Gastrocnemius medialis (tissue), 4 donors: ENCODE measurements around the gene ELMO1. TPM values are rescaled to one million over a fixed set of nuclear protein-coding genes. Genes with fewer than 3 reads are reported as not detected.

Experiments
- ATAC-seq, 2 donors: fragments of 150-250 bp; one replicate each; pipeline ENCODE4 v1.9.1; 2016
- DNase-seq, 2 donors: peaks; one replicate each; pipeline ENCODE4 v3.0.0-alpha.2; 2019
- H3K27ac ChIP-seq, 4 donors: fragments of 200-600 bp; sonication (generic); 1 replicate in 1 of 4; 2 replicates in 3 of 4; pipeline ENCODE4 v1.5.1; 2016 to 2018; ENCODE audit warnings: mild to moderate bottlenecking in 2 of 4, moderate library complexity in 1 of 4
- H3K27me3 ChIP-seq, 3 donors: fragments of 200-600 bp; sonication (generic) in 2 of 3; 1 replicate in 1 of 3; 2 replicates in 2 of 3; pipeline versions ENCODE4 v1.5.1 to v1.6.0; 2016 to 2019; ENCODE audit warnings: mild to moderate bottlenecking in 1 of 3, moderate library complexity in 1 of 3
- H3K36me3 ChIP-seq, 2 donors: fragments of 200-600 bp; sonication (generic) in 1 of 2; one replicate each; pipeline ENCODE4 v1.5.1; 2017 to 2018
- H3K4me1 ChIP-seq, 2 donors: fragments of 200-600 bp; sonication (generic) in 1 of 2; one replicate each; pipeline ENCODE4 v1.5.1; 2016 to 2017; ENCODE audit warnings: mild to moderate bottlenecking in 2 of 2
- H3K4me3 ChIP-seq, 4 donors: fragments of 200-600 bp; sonication (generic) in 3 of 4; 1 replicate in 1 of 4; 2 replicates in 3 of 4; pipeline ENCODE4 v1.5.1; 2016 to 2019; ENCODE audit warnings: mild to moderate bottlenecking in 2 of 4
- H3K9me3 ChIP-seq, 3 donors: fragments of 200-600 bp; sonication (generic) in 2 of 3; 1 replicate in 1 of 3; 2 replicates in 2 of 3; pipeline ENCODE4 v1.5.1; 2016 to 2019
- POLR2A ChIP-seq, 2 donors: fragments of 450-650 bp; IDR thresholded peaks; one replicate each; pipeline ENCODE4 v1.6.1; 2017; ENCODE audit warnings: antibody characterized with exemption in 2 of 2, mild to moderate bottlenecking in 2 of 2, moderate library complexity in 2 of 2
- in situ Hi-C, 4 donors: fragments of 200-750 bp; cut with MboI; loops; one replicate each; pipeline versions ENCODE4 v1.15.0 to v1.8.0; 2017; ENCODE audit warnings: low sequenced_read_pairs in 4 of 4
- intact Hi-C: fragments of 100-400 bp; cut with DNase I; formaldehyde crosslinking; loops from one replicate; pipeline ENCODE4 v1.15.1; 2023; ENCODE audit warnings: low total_unique reads
- total RNA-seq, 4 donors: library from RNA; depleted of rRNA; stranded (reverse); fragments of >200 nt; gene quantifications; one replicate each; pipeline versions ENCODE4 v1.1.0 to v1.2.3, GENCODE V29; 2016
- TF ChIP-seq, protein P1 (sequence below), 5 experiments: fragments of 450-650 bp in 3 of 5; fragments of 200-600 bp in 2 of 5; sonication (generic) in 2 of 5; IDR thresholded peaks in 4 of 5; conservative IDR thresholded peaks in 1 of 5; 1 replicate in 4 of 5; 2 replicates in 1 of 5; pipeline ENCODE4 v1.5.1; 2016 to 2019; ENCODE audit warnings: antibody characterized with exemption in 5 of 5, mild to moderate bottlenecking in 3 of 5, moderate library complexity in 3 of 5

Gene ELMO1
- total RNA-seq, 4 donors from 2014 or later, result 8.4 to 18.9 (median 14.6) TPM

- H3K4me1 ChIP-seq, result peaks cover 0 to 5% of the 10 kb centered on the region in 2 donors
- TF ChIP-seq, protein P1, sequence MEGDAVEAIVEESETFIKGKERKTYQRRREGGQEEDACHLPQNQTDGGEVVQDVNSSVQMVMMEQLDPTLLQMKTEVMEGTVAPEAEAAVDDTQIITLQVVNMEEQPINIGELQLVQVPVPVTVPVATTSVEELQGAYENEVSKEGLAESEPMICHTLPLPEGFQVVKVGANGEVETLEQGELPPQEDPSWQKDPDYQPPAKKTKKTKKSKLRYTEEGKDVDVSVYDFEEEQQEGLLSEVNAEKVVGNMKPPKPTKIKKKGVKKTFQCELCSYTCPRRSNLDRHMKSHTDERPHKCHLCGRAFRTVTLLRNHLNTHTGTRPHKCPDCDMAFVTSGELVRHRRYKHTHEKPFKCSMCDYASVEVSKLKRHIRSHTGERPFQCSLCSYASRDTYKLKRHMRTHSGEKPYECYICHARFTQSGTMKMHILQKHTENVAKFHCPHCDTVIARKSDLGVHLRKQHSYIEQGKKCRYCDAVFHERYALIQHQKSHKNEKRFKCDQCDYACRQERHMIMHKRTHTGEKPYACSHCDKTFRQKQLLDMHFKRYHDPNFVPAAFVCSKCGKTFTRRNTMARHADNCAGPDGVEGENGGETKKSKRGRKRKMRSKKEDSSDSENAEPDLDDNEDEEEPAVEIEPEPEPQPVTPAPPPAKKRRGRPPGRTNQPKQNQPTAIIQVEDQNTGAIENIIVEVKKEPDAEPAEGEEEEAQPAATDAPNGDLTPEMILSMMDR (IDR thresholded peaks at IDR 0.05 in 4 of 5, conservative IDR thresholded peaks at IDR 0.05 in 1 of 5), result no peak
- no peak for TF ChIP-seq POLR2A (IDR thresholded peaks at IDR 0.05)
- H3K36me3 ChIP-seq, result no peaks in the 10 kb centered on the region
- ATAC-seq (no peak), DNase-seq (no peak)
- no peaks in the 10 kb centered on the region for H3K27me3 ChIP-seq
- in situ Hi-C loops, result no loop called here
- H3K27ac ChIP-seq, result no peak overlapping the region
- no peaks in the 10 kb centered on the region for H3K9me3 ChIP-seq
- intact Hi-C loops, result no loop called here
- H3K4me3 ChIP-seq, result no peak overlapping the region
These were observed 400.0 kb downstream of the ELMO1 start for GRCh38 chr7:37048674-37049073.

GRCh38 chr7:37047260-37047659, 401.4 kb downstream of the ELMO1 start:
- no peak overlapping the region for H3K27ac ChIP-seq
- no peaks in the 10 kb centered on the region for H3K36me3 ChIP-seq
- TF ChIP-seq POLR2A (IDR thresholded peaks at IDR 0.05), result no peak
- DNase-seq (no peak), ATAC-seq (no peak)
- H3K27me3 ChIP-seq, result no peaks in the 10 kb centered on the region
- no peaks in the 10 kb centered on the region for H3K9me3 ChIP-seq
- intact Hi-C loops, result no loop called here
- H3K4me1 ChIP-seq, result peaks cover 0 to 5% of the 10 kb centered on the region in 2 donors
- in situ Hi-C loops, result no loop called here
- H3K4me3 ChIP-seq, result no peak overlapping the region

DNA sequence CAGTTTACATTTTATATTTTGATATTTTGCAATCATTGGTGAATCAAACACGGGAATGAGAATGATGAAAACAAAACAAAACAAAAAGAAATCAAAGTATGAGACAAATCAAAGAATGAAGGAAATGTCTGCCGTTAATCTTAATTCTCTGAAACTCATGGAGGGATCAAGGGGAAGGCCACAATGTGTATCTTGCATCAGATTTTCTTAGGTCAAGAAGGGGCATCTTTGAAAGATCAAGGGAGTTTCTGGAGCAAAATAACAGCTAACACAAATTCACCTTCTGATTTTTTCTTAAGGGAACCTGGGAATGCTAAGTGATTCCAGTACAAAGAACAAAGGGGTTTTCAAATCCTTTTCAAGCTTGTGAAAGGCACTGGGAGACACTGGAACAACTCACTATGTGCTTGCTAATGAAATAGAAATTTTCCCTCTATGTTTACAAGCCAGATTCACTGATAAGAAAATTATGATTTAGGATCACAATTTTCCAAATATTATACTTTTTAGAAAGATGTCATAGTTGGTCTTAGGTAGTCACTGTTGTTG, 402.1 kb downstream of the ELMO1 start:
- intact Hi-C loops (no loop called here), in situ Hi-C loops (no loop called here)
- no peak overlapping the region for H3K4me3 ChIP-seq
- H3K27me3 ChIP-seq, result no peaks in the 10 kb centered on the region
- peaks cover 0 to 5% of the 10 kb centered on the region in 2 donors for H3K4me1 ChIP-seq
- DNase-seq, result no peak
- ATAC-seq, result no peak
- no peaks in the 10 kb centered on the region for H3K36me3 ChIP-seq
- no peaks in the 10 kb centered on the region for H3K9me3 ChIP-seq
- TF ChIP-seq POLR2A (IDR thresholded peaks at IDR 0.05), result no peak
- TF ChIP-seq, protein P1 (IDR thresholded peaks at IDR 0.05 in 4 of 5, conservative IDR thresholded peaks at IDR 0.05 in 1 of 5), result no peak
- H3K27ac ChIP-seq, result no peak overlapping the region

- H3K27me3 ChIP-seq, result no peaks in the 10 kb centered on the region
- H3K27ac ChIP-seq, result no peak overlapping the region
- DNase-seq, result no peak
- no peak overlapping the region for H3K4me3 ChIP-seq
- no peaks in the 10 kb centered on the region for H3K36me3 ChIP-seq
- H3K9me3 ChIP-seq, result no peaks in the 10 kb centered on the region
- ATAC-seq, result no peak
- intact Hi-C loops (no loop called here), in situ Hi-C loops (no loop called here)
- TF ChIP-seq, protein P1 (IDR thresholded peaks at IDR 0.05 in 4 of 5, conservative IDR thresholded peaks at IDR 0.05 in 1 of 5), result no peak
- no peak for TF ChIP-seq POLR2A (IDR thresholded peaks at IDR 0.05)
- H3K4me1 ChIP-seq, result peaks cover 0 to 5% of the 10 kb centered on the region in 2 donors
These were observed 402.9 kb downstream of the ELMO1 start for GRCh38 chr7:37045681-37046179.

- Histone ChIP-seq H3K4me1 (peaks cover 0 to 5% of the 10 kb centered on the region in 2 donors), H3K27ac (no peak overlapping the region), H3K36me3 (no peaks in the 10 kb centered on the region), H3K9me3 (peaks cover 0 to 11% (median 0%) of the 10 kb centered on the region in 3 donors), H3K27me3 (no peaks in the 10 kb centered on the region), H3K4me3 (no peak overlapping the region)
- ATAC-seq (no peak), DNase-seq (no peak)
- no peak for TF ChIP-seq POLR2A (IDR thresholded peaks at IDR 0.05)
- TF ChIP-seq, protein P1 (IDR thresholded peaks at IDR 0.05 in 4 of 5, conservative IDR thresholded peaks at IDR 0.05 in 1 of 5), result no peak
- intact Hi-C loops (no loop called here), in situ Hi-C loops (no loop called here)
These were observed 407.2 kb downstream of the ELMO1 start for GRCh38 chr7:37041461-37041860.
